Activated naive CD8-positive, alpha-beta T cell (primary cell): ENCODE data around the gene PURA.

Source experiments
- H3K27ac Mint-ChIP-seq: one replicate; pipeline ENCODE4 v1.8.0; 2021; ENCODE audit warnings: mixed read lengths
- H3K27me3 Mint-ChIP-seq: one replicate; pipeline ENCODE4 v1.8.0; 2021; ENCODE audit warnings: mixed read lengths
- H3K36me3 Mint-ChIP-seq: one replicate; pipeline ENCODE4 v1.8.0; 2021; ENCODE audit warnings: mixed read lengths
- H3K4me1 Mint-ChIP-seq: one replicate; pipeline ENCODE4 v1.8.0; 2021; ENCODE audit warnings: low read depth, mixed read lengths
- H3K4me3 Mint-ChIP-seq: one replicate; pipeline ENCODE4 v1.8.0; 2021; ENCODE audit warnings: mild to moderate bottlenecking, mixed read lengths
- H3K9me3 Mint-ChIP-seq: one replicate; pipeline ENCODE4 v1.8.0; 2021; ENCODE audit warnings: low read depth, mixed read lengths

PURA gene

DNA sequence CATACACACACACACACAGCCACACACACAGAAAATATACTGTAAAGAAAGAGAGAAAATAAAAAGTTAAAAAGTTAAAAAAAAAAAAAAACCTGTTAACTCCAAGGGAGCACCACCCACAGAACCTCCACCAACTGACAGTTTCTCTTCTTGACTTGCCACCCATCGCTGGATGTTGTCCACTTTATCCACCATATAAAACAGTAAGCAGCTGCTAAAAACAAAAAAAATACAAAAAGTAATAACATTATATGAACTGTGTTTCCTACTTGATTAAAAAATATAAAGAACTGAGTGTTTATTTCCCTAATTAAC is 1.2 kb downstream of the PURA start:
- H3K4me1 Mint-ChIP-seq: peaks cover 66% of the 10 kb centered on the region
- H3K4me3 Mint-ChIP-seq: peak overlapping the region; percentile 94

GRCh38 chr5:140116716-140117115 is 2.8 kb downstream of the PURA start:
- Mint-ChIP-seq H3K27me3 (no peaks in the 10 kb centered on the region), H3K27ac (no peak overlapping the region), H3K4me3 (peak overlapping the region; percentile 66), H3K9me3 (no peaks in the 10 kb centered on the region), H3K4me1 (peaks cover 61% of the 10 kb centered on the region), H3K36me3 (peaks cover 2% of the 10 kb centered on the region)

More for the DNA sequence above, 1.2 kb downstream of the PURA start:
- H3K27me3 Mint-ChIP-seq: no peaks in the 10 kb centered on the region
- H3K9me3 Mint-ChIP-seq: no peaks in the 10 kb centered on the region
- H3K36me3 Mint-ChIP-seq: peaks cover 2% of the 10 kb centered on the region
- peak overlapping the region; percentile 88 for H3K27ac Mint-ChIP-seq

DNA sequence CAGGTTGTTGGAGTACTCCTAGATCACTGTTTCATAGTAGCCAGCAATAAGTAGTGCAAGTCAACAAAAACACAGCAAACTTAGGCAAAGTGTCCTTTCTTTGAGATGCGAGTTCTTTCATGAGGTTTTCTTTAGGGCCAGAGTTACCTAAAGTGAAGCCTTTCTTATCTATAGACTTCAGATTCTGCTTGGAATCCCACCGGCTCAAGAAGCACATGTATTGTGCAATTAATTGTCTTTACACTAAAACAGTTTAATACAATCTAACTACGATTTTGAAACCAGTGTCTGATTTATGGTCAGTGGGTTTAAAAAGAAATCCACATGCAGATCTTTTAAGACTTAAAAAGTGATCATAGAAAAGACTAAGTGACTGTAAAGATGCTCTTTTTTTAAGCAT is 3.6 kb downstream of the PURA start:
- Mint-ChIP-seq H3K4me1 (peaks cover 60% of the 10 kb centered on the region), H3K27me3 (no peaks in the 10 kb centered on the region), H3K27ac (no peak overlapping the region), H3K9me3 (no peaks in the 10 kb centered on the region), H3K4me3 (peak overlapping the region; percentile 66), H3K36me3 (peaks cover 2% of the 10 kb centered on the region)

DNA sequence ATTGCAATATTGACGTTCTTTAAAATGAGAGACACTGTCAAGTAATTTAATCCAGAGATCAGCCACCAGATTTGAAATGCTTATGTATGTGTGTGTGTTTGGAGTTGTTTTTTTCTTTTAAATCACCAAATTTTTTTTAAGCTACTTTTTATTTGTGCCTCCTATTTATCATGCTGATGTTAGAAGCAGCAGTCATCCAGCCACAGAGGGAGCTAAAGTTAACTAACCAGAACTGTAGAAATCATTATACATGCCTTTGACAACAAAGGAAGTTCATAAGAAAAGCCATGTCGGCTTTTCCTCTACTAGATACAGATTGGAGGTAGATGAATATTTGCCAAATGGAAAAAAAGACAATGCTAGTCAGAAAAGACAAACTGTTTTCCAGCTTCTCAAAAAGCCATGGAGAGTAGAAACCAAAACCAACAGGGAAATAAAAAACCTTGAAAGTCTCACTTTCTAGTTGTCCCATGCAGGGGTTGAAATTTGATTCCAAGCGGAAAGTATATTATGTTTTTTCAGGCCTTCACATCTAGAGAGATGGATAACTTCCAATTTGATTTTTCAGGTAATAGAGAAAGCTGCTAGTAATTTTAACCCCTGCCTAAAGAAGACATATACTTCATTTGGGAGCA is 4.5 kb downstream of the PURA start:
- Mint-ChIP-seq H3K9me3 (no peaks in the 10 kb centered on the region), H3K36me3 (peaks cover 2% of the 10 kb centered on the region), H3K4me3 (no peak overlapping the region), H3K27me3 (no peaks in the 10 kb centered on the region), H3K27ac (no peak overlapping the region), H3K4me1 (peaks cover 60% of the 10 kb centered on the region)

DNA sequence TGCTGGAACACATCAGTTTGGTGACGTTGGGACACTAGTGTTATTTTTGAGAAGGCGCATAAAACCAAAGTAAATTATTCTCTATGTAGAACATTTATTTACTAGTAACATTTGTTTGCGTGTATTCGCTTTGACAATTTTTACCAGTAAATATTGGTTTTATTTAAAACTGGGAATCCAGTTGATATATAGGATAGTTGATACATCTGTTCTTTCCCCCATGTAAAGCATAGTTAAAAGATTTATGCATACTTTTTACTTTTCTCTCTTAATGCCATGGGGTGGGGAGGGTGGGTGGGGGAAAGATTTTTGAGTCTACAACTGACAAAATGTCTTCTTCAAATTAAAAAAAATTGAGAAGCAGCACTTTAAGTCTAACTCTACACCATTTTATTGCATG is 11.7 kb downstream of the PURA start, which contains the start of gene IGIP:
Gene IGIP, plus strand, starts transcription at position 301 of the 400 bp plus-strand sequence. CDS start 2,540 bp downstream, outside the sequence.
- H3K27ac Mint-ChIP-seq: no peak within 1 kb of the TSS
- H3K27me3 Mint-ChIP-seq: no peaks in the 10 kb centered on the region
- H3K9me3 Mint-ChIP-seq: no peaks in the 10 kb centered on the region
- no peaks in the 10 kb centered on the region for H3K36me3 Mint-ChIP-seq
- H3K4me3 Mint-ChIP-seq: no peak within 1 kb of the TSS
- H3K4me1 Mint-ChIP-seq: peaks cover 52% of the 10 kb centered on the region

- Mint-ChIP-seq H3K27ac (no peak overlapping the region), H3K9me3 (no peaks in the 10 kb centered on the region), H3K27me3 (no peaks in the 10 kb centered on the region), H3K4me3 (no peak overlapping the region), H3K4me1 (peaks cover 55% of the 10 kb centered on the region), H3K36me3 (no peaks in the 10 kb centered on the region)
Measured at GRCh38 chr5:140126315-140127012, 12.6 kb downstream of the PURA start.

DNA sequence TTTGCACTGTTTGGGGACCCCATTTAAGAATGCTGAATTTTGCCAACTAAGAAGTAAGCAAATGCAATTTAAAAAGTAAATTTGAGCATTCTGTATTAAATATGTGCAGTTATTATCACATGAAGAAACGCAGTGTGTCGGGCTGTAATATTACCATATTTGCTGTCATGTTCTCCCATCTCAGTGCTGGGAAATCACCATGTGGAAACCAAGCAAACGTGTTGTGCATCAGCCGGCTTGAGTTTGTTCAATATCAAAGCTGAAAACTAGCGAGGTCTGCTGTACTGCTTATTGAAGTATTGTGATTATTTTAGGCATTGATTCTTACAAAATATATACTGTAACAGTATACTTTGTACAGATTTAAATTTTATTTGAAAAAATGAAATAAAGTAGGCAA is 14.5 kb downstream of the PURA start:
- Mint-ChIP-seq H3K4me3 (no peak overlapping the region), H3K27me3 (no peaks in the 10 kb centered on the region), H3K4me1 (peaks cover 58% of the 10 kb centered on the region), H3K9me3 (no peaks in the 10 kb centered on the region), H3K36me3 (no peaks in the 10 kb centered on the region), H3K27ac (no peak overlapping the region)

- H3K4me1 Mint-ChIP-seq: peaks cover 56% of the 10 kb centered on the region
- H3K27me3 Mint-ChIP-seq: no peaks in the 10 kb centered on the region
- no peaks in the 10 kb centered on the region for H3K36me3 Mint-ChIP-seq
- H3K4me3 Mint-ChIP-seq: no peak overlapping the region
- no peaks in the 10 kb centered on the region for H3K9me3 Mint-ChIP-seq
- no peak overlapping the region for H3K27ac Mint-ChIP-seq
Measured at GRCh38 chr5:140130949-140131733, 17.2 kb downstream of the PURA start.

DNA sequence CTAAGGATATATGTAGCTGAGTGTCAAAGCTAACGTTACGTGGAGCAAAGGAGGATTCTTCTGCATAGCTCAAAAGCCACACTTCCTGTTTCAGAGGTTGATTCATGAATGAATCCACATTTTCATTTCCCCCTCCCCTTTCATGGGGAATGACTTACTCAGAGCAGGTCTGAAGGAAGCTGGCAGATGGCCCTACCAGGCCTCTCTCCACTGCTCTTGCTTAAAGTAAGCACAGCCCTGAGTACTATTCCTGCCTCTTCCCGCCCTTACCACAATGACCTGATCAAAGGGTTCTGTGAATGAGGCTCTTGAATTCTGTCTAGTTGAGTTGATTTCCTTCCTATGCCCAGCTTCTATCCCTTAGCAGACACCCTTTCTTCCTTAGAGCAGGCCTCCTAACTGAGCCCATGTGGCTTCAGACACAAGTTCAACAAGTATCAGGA is 18.1 kb downstream of the PURA start:
- H3K4me3 Mint-ChIP-seq: no peak overlapping the region
- peaks cover 53% of the 10 kb centered on the region for H3K4me1 Mint-ChIP-seq
- no peaks in the 10 kb centered on the region for H3K27me3 Mint-ChIP-seq
- no peaks in the 10 kb centered on the region for H3K9me3 Mint-ChIP-seq
- H3K27ac Mint-ChIP-seq: no peak overlapping the region
- H3K36me3 Mint-ChIP-seq: no peaks in the 10 kb centered on the region

DNA sequence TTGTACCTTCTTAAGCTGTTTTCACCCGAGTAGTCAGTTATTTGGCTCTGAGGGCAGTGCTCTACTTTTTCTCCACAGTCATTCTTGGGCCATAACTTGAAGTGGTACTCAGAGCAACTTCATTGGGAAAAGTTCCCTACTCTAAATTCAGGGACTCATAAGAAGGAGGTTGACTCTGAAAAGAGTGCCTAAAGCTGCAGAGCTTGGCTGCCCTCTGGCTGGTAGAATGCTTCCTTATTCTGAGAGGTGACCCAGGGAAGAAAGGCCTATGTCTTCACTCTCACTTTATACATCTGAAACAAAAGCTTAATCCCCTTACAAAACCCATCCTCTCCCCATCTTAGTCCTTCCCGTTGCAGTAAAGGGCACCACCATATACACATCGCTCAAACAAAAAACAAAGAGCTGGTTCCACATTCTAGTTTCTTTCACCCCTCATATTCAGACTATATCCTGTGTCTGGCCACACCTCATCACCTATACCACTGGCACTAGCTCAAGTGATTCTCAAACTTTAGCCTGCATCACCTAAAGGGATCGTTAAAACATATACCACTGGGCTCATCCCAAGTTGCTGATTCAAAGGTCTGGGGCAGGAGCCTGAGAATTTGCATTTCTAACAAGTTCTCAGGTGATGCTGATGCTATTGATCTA is 19.7 kb downstream of the PURA start:
- Mint-ChIP-seq H3K4me3 (no peak overlapping the region), H3K36me3 (no peaks in the 10 kb centered on the region), H3K27me3 (no peaks in the 10 kb centered on the region), H3K4me1 (peaks cover 54% of the 10 kb centered on the region), H3K9me3 (no peaks in the 10 kb centered on the region), H3K27ac (no peak overlapping the region)

DNA sequence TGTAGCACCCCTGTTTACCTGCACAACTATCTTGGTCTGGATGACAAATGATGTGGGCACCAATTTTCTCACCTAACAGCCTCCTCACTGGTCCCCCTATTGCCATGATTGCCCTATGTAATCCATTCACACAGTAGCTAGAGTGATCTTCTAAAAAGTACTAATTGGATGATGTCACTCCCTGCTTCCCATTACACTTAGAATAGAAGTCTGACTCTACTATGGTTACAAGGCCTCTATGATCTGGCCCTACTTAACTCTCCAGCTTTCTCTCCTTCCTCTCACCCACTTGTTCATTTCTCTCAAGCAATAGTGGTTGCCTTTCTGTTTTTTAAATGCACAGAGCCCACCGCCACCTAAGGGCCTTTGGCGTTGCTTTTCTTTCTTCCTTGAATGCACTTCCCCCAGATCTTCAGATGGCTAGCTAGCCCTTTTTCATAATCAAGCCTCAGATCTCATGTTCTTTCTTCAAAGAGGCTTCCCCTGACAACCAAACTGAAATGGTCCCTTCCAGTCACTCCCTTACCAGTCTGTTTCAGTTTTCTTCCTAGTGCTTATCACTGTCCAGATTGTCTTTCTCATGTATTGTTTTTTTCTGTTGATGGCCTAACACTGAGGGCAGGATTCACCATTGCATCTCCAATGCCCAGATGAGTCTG is 20.5 kb downstream of the PURA start:
- H3K36me3 Mint-ChIP-seq: no peaks in the 10 kb centered on the region
- H3K4me3 Mint-ChIP-seq: peak overlapping the region; percentile 8
- H3K27me3 Mint-ChIP-seq: no peaks in the 10 kb centered on the region
- H3K9me3 Mint-ChIP-seq: no peaks in the 10 kb centered on the region
- no peak overlapping the region for H3K27ac Mint-ChIP-seq
- H3K4me1 Mint-ChIP-seq: peaks cover 55% of the 10 kb centered on the region

DNA sequence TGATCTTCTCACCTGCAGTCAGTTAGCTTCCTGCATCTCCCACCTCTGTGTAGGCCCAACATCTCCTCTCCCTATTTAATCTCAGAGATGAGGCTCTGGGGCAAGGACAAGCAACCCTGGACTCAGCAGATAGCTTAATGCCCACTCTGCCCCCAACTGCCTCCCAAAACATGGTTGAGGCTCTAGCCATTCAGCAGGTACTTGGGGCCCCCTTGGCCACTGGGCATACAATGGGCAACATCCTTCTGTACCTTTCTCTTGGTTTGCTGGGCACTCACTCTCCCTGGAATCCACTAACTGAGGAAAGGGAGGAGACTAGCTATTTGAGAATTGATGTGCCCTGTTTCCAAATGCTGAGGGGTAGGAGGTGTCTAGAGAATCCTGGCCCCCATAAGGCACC is 21.2 kb downstream of the PURA start:
- no peak overlapping the region for H3K27ac Mint-ChIP-seq
- H3K27me3 Mint-ChIP-seq: no peaks in the 10 kb centered on the region
- peaks cover 52% of the 10 kb centered on the region for H3K4me1 Mint-ChIP-seq
- no peaks in the 10 kb centered on the region for H3K9me3 Mint-ChIP-seq
- H3K4me3 Mint-ChIP-seq: no peak overlapping the region
- H3K36me3 Mint-ChIP-seq: no peaks in the 10 kb centered on the region

DNA sequence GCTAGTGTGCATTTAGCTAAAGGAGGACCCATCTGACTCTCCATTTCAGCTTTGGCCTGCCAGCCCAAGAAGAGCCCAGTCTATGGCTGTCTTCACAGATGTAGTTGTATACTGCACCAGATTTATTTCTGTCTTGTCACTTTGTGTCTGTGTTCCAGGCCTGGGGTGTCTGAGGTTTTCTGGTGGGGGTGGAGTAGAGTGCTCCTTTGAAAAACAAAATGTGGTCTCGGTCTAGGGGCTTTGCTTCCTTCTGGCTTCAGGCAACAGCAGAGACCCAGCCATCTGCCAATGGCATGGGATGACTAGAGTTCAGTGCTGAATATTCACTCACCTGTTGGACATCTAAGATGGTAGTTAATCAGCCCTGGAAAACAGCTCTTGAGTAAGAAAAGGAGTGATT is 22.7 kb downstream of the PURA start:
- Mint-ChIP-seq H3K27ac (no peak overlapping the region), H3K4me3 (no peak overlapping the region), H3K4me1 (peaks cover 39% of the 10 kb centered on the region), H3K9me3 (no peaks in the 10 kb centered on the region), H3K36me3 (no peaks in the 10 kb centered on the region), H3K27me3 (no peaks in the 10 kb centered on the region)

DNA sequence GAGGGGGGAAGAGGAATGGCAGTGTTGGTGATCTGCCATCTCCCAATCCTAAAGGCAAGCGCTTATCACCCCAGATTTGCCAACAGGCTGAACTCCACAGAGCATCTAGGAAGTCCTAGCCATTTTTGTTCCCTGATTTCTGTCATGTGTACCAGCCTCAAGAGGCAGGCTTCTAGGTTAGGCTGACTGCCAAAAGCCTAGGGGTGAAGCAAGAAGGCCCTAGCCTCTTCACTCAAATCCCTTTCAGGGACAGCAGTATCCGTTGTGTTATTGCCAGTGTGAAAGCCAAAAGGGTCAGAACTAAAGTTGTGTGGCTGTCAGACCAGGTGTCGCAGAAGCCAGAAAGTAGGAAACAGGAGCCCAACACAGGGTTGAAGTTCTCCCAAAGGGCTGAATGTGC is 26.5 kb downstream of the PURA start:
- no peaks in the 10 kb centered on the region for H3K9me3 Mint-ChIP-seq
- H3K27me3 Mint-ChIP-seq: peaks cover 5% of the 10 kb centered on the region
- no peak overlapping the region for H3K4me3 Mint-ChIP-seq
- no peaks in the 10 kb centered on the region for H3K36me3 Mint-ChIP-seq
- H3K4me1 Mint-ChIP-seq: peaks cover 21% of the 10 kb centered on the region
- H3K27ac Mint-ChIP-seq: no peak overlapping the region
